Ureter (tissue), 1 donor: Measurements from ENCODE around the gene GNAO1. TPM values are rescaled to one million over a fixed set of nuclear protein-coding genes. Genes with fewer than 3 reads are reported as not detected.
A peak's percentile ranks its signal among the peaks of the same experiment; 100 is the strongest.

Source experiments
- DNase-seq: peaks from one replicate; pipeline ENCODE4 v3.0.0-alpha.2; 2020; ENCODE audit warnings: low spot score
- total RNA-seq: library from RNA; stranded (reverse); gene quantifications from one replicate; pipeline ENCODE4 v1.2.4, GENCODE V29; 2023
- donor health status: DM: yes; HTN: yes; CAD: no.

Gene GNAO1
- total RNA-seq, result 23.8 TPM

- peak; percentile 69 for DNase-seq
Observed at GRCh38 chr16:56191156-56191815, at the start of gene GNAO1. Gene GNAO1, plus strand, starts transcription at chr16:56191489. Its CDS starts 747 bp downstream, at chr16:56192236.

GRCh38 chr16:56143666-56144065 is 47.6 kb upstream of the GNAO1 start:
- no peak for DNase-seq

- no peak for DNase-seq
Observed at GRCh38 chr16:56145369-56145768, 45.9 kb upstream of the GNAO1 start.

GRCh38 chr16:56151621-56152020 is 39.7 kb upstream of the GNAO1 start:
- DNase-seq, result no peak

GRCh38 chr16:56161658-56162057 is 29.6 kb upstream of the GNAO1 start:
- DNase-seq, result no peak

GRCh38 chr16:56163089-56163488 is 28.2 kb upstream of the GNAO1 start:
- DNase-seq, result no peak

- DNase-seq, result no peak
Observed at GRCh38 chr16:56163938-56164337, 27.4 kb upstream of the GNAO1 start.

GRCh38 chr16:56164636-56165035 is 26.7 kb upstream of the GNAO1 start:
- DNase-seq, result no peak

GRCh38 chr16:56174411-56174810 is 16.9 kb upstream of the GNAO1 start:
- no peak for DNase-seq

- no peak for DNase-seq
Observed at GRCh38 chr16:56181401-56181800, 9.9 kb upstream of the GNAO1 start.

- DNase-seq, result no peak
Observed at GRCh38 chr16:56183266-56183665, 8.0 kb upstream of the GNAO1 start.

GRCh38 chr16:56190048-56190676 is 1.1 kb upstream of the GNAO1 start:
- DNase-seq, result no peak

GRCh38 chr16:56190677-56191155 is 573 bp upstream of the GNAO1 start:
- no peak for DNase-seq

- DNase-seq, result no peak
Observed at GRCh38 chr16:56191835-56192634, 746 bp downstream of the GNAO1 start.

GRCh38 chr16:56192635-56192945 is 1.3 kb downstream of the GNAO1 start:
- no peak for DNase-seq

GRCh38 chr16:56192986-56193945 is 2.0 kb downstream of the GNAO1 start:
- no peak for DNase-seq

GRCh38 chr16:56193951-56194726 is 2.9 kb downstream of the GNAO1 start:
- DNase-seq, result peak; percentile 87

GRCh38 chr16:56195151-56195550 is 3.9 kb downstream of the GNAO1 start:
- DNase-seq, result no peak

GRCh38 chr16:56196381-56196780 is 5.1 kb downstream of the GNAO1 start:
- no peak for DNase-seq

- DNase-seq, result no peak
Observed at GRCh38 chr16:56197192-56197992, 6.1 kb downstream of the GNAO1 start.
